ENCODE measurements around the gene TBKBP1.

TBKBP1 gene

GRCh38 chr17:47699536-47699840 is 5.5 kb downstream of the TBKBP1 start:
- DNase-seq (ENCODE audit: low spot score) = no peak

GRCh38 chr17:47700471-47701449 is 6.8 kb downstream of the TBKBP1 start:
- no peak for DNase-seq (ENCODE audit: low spot score)

- DNase-seq (ENCODE audit: low spot score) = no peak
These were observed 7.6 kb downstream of the TBKBP1 start for GRCh38 chr17:47701608-47702007.

GRCh38 chr17:47702391-47702995 is 8.5 kb downstream of the TBKBP1 start:
- DNase-seq (ENCODE audit: low spot score) = no peak

GRCh38 chr17:47703191-47703591 is 9.2 kb downstream of the TBKBP1 start:
- no peak for DNase-seq (ENCODE audit: low spot score)

- no peak for DNase-seq (ENCODE audit: low spot score)
These were observed 9.7 kb downstream of the TBKBP1 start for GRCh38 chr17:47703671-47704070.

- no peak for DNase-seq (ENCODE audit: low spot score)
These were observed 10.2 kb downstream of the TBKBP1 start for GRCh38 chr17:47704116-47704515.

GRCh38 chr17:47704736-47705135 is 10.8 kb downstream of the TBKBP1 start:
- no peak for DNase-seq (ENCODE audit: low spot score)

- no peak for DNase-seq (ENCODE audit: low spot score)
These were observed 11.9 kb downstream of the TBKBP1 start for GRCh38 chr17:47705536-47706530.

- DNase-seq (ENCODE audit: low spot score) = no peak
These were observed 13.3 kb downstream of the TBKBP1 start for GRCh38 chr17:47707056-47707804.

- no peak for DNase-seq (ENCODE audit: low spot score)
These were observed 13.9 kb downstream of the TBKBP1 start for GRCh38 chr17:47707884-47708283.

- DNase-seq (ENCODE audit: low spot score) = no peak
These were observed 14.4 kb downstream of the TBKBP1 start for GRCh38 chr17:47708312-47708863.

- no peak for DNase-seq (ENCODE audit: low spot score)
These were observed 15.0 kb downstream of the TBKBP1 start for GRCh38 chr17:47708864-47709541.

- no peak for DNase-seq (ENCODE audit: low spot score)
These were observed 15.6 kb downstream of the TBKBP1 start for GRCh38 chr17:47709594-47709993.

GRCh38 chr17:47711366-47712099 is 17.6 kb downstream of the TBKBP1 start:
- DNase-seq (ENCODE audit: low spot score) = no peak

- no peak for DNase-seq (ENCODE audit: low spot score)
These were observed 18.5 kb downstream of the TBKBP1 start for GRCh38 chr17:47712330-47713023.

GRCh38 chr17:47713980-47714700 is 20.2 kb downstream of the TBKBP1 start:
- DNase-seq (ENCODE audit: low spot score) = no peak

GRCh38 chr17:47714773-47715396 is 20.9 kb downstream of the TBKBP1 start:
- DNase-seq (ENCODE audit: low spot score) = no peak
